K562 (cell line): ENCODE measurements around the gene KATNAL2. TPM values are rescaled to one million over a fixed set of nuclear protein-coding genes. Genes with fewer than 3 reads are reported as not detected.

Experiments used
- ARID1B ChIP-seq: fragments of 450-650 bp; IDR thresholded peaks from 2 replicates; pipeline ENCODE4 v1.6.1; 2016; ENCODE audit warnings: antibody characterized with exemption, mild to moderate bottlenecking, inconsistent platforms
- ETV5 ChIP-seq: sonication (generic); formaldehyde crosslinking; IDR thresholded peaks from 2 replicates; pipeline ENCODE4 v1.4.0; 2020; ENCODE audit warnings: low read depth, mild to moderate bottlenecking, missing genetic modification reagents
- HNRNPL ChIP-seq: fragments of 200-400 bp; formaldehyde crosslinking; IDR thresholded peaks from 2 replicates; pipeline ENCODE4 v1.6.1; 2017; ENCODE audit warnings: low read depth, mild to moderate bottlenecking, low read length
- MBD2 ChIP-seq: sonication (generic); IDR thresholded peaks from 2 replicates; pipeline ENCODE4 v1.6.1; 2016; ENCODE audit warnings: low read depth, borderline replicate concordance
- MCM7 ChIP-seq, 2 experiments: fragments of 450-650 bp; IDR thresholded peaks; 2 replicates each; pipeline ENCODE4 v1.6.1; 2016 to 2018
- MECOM ChIP-seq: fragments of 250-450 bp; sonication (Bioruptor Pico); IDR thresholded peaks from 2 replicates; pipeline ENCODE4 v1.8.0; 2022; ENCODE audit warnings: inconsistent platforms
- NR2C2 ChIP-seq, 2 experiments: fragments of 200-800 bp in 1 of 2; sonication (Bioruptor generic) in 1 of 2; sonication (generic) in 1 of 2; formaldehyde crosslinking in 1 of 2; IDR thresholded peaks; 2 replicates each; pipeline versions ENCODE4 v1.6.1 to v1.8.0; 2016 to 2022; ENCODE audit warnings: mild to moderate bottlenecking in 1 of 2, missing compliant biosample characterization in 1 of 2, missing genetic modification characterization in 1 of 2, missing genetic modification reagents in 1 of 2
- ZNF431 ChIP-seq: sonication (generic); formaldehyde crosslinking; IDR thresholded peaks from 2 replicates; pipeline ENCODE4 v1.8.0; 2022; ENCODE audit warnings: mild to moderate bottlenecking, missing genetic modification reagents
- ZNF507 ChIP-seq: conservative IDR thresholded peaks from 2 replicates; pipeline ENCODE4 v1.6.1; 2017; ENCODE audit warnings: missing genetic modification characterization, missing compliant biosample characterization
- polyA plus RNA-seq, 8 experiments: library from polyadenylated mRNA; depleted of rRNA in 4 of 8; stranded (reverse) in 5 of 8; unstranded in 3 of 8; fragments of >200 nt; fragmentation: Nextera tagmentation in 2 of 8; fragmentation: Illumina TruSeq in 1 of 8; extraction: Ambion mirVana in 2 of 8; extraction: Trizol in 1 of 8; gene quantifications; 2 replicates each; pipeline versions ENCODE4 v1.2.1 to v1.2.3, GENCODE V29; 2011 to 2014; ENCODE audit warnings: inconsistent platforms in 1 of 8, missing spikeins in 1 of 8
- total RNA-seq, 7 experiments: library from RNA; depleted of rRNA in 6 of 7; stranded (reverse); fragments of >200 nt in 6 of 7; fragmentation: Illumina TruSeq in 2 of 7; extraction: Trizol in 2 of 7; gene quantifications; 2 replicates each; pipeline versions ENCODE4 v1.2.1 to v1.2.3, GENCODE V29; 2011 to 2021; ENCODE audit warnings: low replicate concordance in 1 of 7
- TF ChIP-seq, protein P1 (sequence below): fragments of 200-600 bp; sonication (generic); IDR thresholded peaks from one replicate; pipeline ENCODE4 v1.6.1; 2012; ENCODE audit warnings: mild to moderate bottlenecking, low read depth, low read length, inconsistent platforms
- TF ChIP-seq, protein P2 (sequence below): fragments of 250-450 bp; sonication (Bioruptor Pico); IDR thresholded peaks from 2 replicates; pipeline ENCODE4 v1.5.0; 2022; ENCODE audit warnings: mild to moderate bottlenecking

Gene KATNAL2
- total and polyA plus RNA-seq, 9 of the 15 experiments (the other 6 are each of a cell fraction or from before 2014, with no cell fraction given): 0.08 to 1.2 (median 0.48) TPM

DNA sequence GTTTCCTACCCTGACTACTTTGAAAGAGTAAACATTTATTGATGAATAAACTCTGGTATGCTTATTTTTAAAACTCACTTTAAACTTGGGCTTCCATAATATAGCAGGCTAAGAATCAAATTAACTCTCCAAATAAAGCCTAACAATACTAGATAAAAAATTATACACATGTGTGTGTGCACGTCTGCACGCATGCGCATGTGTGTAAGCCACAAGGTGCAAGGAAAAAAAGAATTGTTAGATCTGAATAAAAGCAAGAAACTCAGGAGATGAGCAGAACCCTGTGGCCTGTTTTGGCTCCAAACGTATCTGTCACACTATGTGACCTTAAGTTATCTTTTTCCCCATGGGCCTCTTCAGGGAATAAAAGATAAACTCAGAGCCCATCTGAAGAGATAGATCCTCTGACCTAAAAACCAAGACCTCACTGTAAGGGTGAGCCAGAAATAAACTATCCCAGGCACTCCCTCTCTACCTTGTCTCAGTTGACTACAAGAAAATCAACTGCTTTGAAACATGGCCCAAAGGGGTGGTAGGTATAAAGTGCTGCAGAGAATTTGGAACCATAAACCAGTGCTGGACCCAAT is 226.6 kb downstream of the KATNAL2 start (continued):
- TF ChIP-seq HNRNPL (no peak), ETV5 (no peak), ZNF507 (tag) (no peak), MCM7 (IDR thresholded peaks at IDR 0.05) (no peak), NR2C2 (CRISPR knock-in tag; IDR thresholded peaks at IDR 0.05) (no peak), NR2C2 (tag; IDR thresholded peaks at IDR 0.05) (no peak), ARID1B (peak; percentile 46; the same call in 1 of the 2 replicates), MECOM (0 out of 2 replicates have a peak, but pooled peaks have one; percentile 43), ZNF431 (CRISPR knock-in tag) (no peak), MBD2 (no peak)
- TF ChIP-seq, protein P1, sequence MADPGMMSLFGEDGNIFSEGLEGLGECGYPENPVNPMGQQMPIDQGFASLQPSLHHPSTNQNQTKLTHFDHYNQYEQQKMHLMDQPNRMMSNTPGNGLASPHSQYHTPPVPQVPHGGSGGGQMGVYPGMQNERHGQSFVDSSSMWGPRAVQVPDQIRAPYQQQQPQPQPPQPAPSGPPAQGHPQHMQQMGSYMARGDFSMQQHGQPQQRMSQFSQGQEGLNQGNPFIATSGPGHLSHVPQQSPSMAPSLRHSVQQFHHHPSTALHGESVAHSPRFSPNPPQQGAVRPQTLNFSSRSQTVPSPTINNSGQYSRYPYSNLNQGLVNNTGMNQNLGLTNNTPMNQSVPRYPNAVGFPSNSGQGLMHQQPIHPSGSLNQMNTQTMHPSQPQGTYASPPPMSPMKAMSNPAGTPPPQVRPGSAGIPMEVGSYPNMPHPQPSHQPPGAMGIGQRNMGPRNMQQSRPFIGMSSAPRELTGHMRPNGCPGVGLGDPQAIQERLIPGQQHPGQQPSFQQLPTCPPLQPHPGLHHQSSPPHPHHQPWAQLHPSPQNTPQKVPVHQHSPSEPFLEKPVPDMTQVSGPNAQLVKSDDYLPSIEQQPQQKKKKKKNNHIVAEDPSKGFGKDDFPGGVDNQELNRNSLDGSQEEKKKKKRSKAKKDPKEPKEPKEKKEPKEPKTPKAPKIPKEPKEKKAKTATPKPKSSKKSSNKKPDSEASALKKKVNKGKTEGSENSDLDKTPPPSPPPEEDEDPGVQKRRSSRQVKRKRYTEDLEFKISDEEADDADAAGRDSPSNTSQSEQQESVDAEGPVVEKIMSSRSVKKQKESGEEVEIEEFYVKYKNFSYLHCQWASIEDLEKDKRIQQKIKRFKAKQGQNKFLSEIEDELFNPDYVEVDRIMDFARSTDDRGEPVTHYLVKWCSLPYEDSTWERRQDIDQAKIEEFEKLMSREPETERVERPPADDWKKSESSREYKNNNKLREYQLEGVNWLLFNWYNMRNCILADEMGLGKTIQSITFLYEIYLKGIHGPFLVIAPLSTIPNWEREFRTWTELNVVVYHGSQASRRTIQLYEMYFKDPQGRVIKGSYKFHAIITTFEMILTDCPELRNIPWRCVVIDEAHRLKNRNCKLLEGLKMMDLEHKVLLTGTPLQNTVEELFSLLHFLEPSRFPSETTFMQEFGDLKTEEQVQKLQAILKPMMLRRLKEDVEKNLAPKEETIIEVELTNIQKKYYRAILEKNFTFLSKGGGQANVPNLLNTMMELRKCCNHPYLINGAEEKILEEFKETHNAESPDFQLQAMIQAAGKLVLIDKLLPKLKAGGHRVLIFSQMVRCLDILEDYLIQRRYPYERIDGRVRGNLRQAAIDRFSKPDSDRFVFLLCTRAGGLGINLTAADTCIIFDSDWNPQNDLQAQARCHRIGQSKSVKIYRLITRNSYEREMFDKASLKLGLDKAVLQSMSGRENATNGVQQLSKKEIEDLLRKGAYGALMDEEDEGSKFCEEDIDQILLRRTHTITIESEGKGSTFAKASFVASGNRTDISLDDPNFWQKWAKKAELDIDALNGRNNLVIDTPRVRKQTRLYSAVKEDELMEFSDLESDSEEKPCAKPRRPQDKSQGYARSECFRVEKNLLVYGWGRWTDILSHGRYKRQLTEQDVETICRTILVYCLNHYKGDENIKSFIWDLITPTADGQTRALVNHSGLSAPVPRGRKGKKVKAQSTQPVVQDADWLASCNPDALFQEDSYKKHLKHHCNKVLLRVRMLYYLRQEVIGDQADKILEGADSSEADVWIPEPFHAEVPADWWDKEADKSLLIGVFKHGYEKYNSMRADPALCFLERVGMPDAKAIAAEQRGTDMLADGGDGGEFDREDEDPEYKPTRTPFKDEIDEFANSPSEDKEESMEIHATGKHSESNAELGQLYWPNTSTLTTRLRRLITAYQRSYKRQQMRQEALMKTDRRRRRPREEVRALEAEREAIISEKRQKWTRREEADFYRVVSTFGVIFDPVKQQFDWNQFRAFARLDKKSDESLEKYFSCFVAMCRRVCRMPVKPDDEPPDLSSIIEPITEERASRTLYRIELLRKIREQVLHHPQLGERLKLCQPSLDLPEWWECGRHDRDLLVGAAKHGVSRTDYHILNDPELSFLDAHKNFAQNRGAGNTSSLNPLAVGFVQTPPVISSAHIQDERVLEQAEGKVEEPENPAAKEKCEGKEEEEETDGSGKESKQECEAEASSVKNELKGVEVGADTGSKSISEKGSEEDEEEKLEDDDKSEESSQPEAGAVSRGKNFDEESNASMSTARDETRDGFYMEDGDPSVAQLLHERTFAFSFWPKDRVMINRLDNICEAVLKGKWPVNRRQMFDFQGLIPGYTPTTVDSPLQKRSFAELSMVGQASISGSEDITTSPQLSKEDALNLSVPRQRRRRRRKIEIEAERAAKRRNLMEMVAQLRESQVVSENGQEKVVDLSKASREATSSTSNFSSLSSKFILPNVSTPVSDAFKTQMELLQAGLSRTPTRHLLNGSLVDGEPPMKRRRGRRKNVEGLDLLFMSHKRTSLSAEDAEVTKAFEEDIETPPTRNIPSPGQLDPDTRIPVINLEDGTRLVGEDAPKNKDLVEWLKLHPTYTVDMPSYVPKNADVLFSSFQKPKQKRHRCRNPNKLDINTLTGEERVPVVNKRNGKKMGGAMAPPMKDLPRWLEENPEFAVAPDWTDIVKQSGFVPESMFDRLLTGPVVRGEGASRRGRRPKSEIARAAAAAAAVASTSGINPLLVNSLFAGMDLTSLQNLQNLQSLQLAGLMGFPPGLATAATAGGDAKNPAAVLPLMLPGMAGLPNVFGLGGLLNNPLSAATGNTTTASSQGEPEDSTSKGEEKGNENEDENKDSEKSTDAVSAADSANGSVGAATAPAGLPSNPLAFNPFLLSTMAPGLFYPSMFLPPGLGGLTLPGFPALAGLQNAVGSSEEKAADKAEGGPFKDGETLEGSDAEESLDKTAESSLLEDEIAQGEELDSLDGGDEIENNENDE: no peak
- TF ChIP-seq, protein P2, sequence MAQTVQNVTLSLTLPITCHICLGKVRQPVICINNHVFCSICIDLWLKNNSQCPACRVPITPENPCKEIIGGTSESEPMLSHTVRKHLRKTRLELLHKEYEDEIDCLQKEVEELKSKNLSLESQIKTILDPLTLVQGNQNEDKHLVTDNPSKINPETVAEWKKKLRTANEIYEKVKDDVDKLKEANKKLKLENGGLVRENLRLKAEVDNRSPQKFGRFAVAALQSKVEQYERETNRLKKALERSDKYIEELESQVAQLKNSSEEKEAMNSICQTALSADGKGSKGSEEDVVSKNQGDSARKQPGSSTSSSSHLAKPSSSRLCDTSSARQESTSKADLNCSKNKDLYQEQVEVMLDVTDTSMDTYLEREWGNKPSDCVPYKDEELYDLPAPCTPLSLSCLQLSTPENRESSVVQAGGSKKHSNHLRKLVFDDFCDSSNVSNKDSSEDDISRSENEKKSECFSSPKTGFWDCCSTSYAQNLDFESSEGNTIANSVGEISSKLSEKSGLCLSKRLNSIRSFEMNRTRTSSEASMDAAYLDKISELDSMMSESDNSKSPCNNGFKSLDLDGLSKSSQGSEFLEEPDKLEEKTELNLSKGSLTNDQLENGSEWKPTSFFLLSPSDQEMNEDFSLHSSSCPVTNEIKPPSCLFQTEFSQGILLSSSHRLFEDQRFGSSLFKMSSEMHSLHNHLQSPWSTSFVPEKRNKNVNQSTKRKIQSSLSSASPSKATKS (CRISPR knock-in tag): no peak
